Measurements from ENCODE around the gene ADAMTS17. TPM values are rescaled to one million over a fixed set of nuclear protein-coding genes. Genes with fewer than 3 reads are reported as not detected.
A peak's percentile ranks its signal among the peaks of the same experiment; 100 is the strongest.

ADAMTS17 gene
- total RNA-seq, 1 donor, result 0.81 TPM

DNA sequence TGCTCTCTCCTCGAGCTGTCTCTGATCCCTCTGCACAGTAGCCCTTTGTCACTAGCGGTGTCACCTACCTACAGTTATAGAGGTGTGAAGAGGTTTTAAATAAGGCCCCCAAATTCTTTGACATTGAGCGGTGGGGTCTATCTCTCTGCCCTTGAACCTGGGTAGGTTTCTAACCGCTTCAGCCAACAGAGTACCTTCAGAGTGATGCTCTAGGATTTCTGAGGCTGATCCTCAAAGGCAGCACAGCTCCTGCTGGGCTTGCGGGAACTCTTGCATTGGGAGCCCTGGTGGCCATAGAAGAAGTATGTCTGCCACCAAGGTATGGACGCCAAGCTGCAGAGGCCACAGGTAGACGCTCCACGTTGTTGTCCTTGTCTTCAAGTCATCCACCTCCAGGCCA, 35.7 kb downstream of the ADAMTS17 start:
- TF ChIP-seq, protein P1, sequence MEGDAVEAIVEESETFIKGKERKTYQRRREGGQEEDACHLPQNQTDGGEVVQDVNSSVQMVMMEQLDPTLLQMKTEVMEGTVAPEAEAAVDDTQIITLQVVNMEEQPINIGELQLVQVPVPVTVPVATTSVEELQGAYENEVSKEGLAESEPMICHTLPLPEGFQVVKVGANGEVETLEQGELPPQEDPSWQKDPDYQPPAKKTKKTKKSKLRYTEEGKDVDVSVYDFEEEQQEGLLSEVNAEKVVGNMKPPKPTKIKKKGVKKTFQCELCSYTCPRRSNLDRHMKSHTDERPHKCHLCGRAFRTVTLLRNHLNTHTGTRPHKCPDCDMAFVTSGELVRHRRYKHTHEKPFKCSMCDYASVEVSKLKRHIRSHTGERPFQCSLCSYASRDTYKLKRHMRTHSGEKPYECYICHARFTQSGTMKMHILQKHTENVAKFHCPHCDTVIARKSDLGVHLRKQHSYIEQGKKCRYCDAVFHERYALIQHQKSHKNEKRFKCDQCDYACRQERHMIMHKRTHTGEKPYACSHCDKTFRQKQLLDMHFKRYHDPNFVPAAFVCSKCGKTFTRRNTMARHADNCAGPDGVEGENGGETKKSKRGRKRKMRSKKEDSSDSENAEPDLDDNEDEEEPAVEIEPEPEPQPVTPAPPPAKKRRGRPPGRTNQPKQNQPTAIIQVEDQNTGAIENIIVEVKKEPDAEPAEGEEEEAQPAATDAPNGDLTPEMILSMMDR (IDR thresholded peaks at IDR 0.05; ENCODE audit: insufficient read depth, low read length), result no peak
- no peak overlapping the region for H3K4me3 ChIP-seq (ENCODE audit: low read depth, low read length)
- DNase-seq (ENCODE audit: low read depth), result no peak

DNA sequence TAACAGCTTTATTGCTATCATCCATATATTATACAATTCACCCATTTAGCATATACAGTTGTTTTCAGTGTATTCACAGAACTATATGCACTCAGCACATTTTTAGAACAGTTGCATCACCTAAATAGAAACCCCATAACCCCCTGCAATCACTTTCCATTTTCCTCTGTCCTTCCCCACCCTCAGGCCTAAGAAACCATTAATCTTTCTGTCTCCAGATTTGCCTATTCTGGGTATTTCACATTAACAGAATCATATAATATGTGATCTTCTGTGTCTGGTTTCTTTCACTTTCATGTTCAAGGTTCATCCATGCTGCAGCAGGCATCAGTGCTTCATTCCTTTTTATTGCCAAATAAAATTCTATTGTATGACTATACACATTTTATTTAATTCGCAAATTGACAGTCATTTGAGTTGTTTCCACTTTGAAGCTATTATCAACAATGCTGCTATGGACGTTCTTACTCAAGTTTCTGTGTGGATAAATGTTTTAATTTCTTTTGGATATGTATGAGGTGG, 39.8 kb downstream of the ADAMTS17 start:
- no peak overlapping the region for H3K4me3 ChIP-seq (ENCODE audit: low read depth, low read length)
- TF ChIP-seq, protein P1 (IDR thresholded peaks at IDR 0.05; ENCODE audit: insufficient read depth, low read length), result no peak
- no peak for DNase-seq (ENCODE audit: low read depth)

DNA sequence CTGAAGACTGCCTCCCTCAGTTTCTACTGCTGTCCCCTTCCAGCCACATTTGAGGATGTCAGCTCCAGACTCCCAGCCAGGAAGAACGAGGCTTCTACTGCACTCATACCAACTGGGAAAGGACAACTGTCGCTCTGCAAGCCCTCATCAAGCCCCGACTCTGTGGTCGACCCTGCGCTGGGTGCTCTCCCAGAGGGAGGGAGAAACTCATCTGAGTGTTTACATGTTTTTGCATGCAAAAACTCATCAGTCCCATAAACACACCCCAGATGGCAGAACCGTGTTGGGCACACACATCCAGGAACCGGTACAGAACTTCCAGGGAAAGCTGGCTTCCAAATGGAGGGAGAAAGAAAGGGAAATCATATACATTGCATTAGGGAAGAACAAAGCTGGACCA, 43.5 kb downstream of the ADAMTS17 start:
- DNase-seq (ENCODE audit: low read depth), result no peak
- H3K4me3 ChIP-seq (ENCODE audit: low read depth, low read length), result no peak overlapping the region
- TF ChIP-seq, protein P1 (IDR thresholded peaks at IDR 0.05; ENCODE audit: insufficient read depth, low read length), result no peak

DNA sequence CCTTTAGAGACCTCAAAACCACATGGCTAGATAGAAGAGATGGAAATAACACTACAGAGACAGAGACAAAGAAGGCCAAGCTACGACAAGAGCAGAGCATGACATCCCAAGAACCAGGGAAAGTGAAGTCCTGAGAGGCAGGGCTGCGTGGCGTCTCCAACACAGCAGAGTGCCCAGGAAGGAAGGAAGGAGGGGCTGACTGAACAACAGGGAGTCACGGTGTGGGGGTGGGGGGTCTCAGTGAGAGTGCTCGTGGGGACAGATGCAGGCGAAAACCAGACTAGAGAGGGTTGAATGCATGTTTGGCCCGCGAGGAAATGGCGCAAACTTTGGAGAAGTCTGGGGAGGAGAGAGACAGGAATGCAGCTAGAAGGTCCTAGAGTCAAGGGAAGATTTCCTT, 44.0 kb downstream of the ADAMTS17 start:
- no peak overlapping the region for H3K4me3 ChIP-seq (ENCODE audit: low read depth, low read length)
- DNase-seq (ENCODE audit: low read depth), result no peak
- TF ChIP-seq, protein P1 (IDR thresholded peaks at IDR 0.05; ENCODE audit: insufficient read depth, low read length), result no peak

DNA sequence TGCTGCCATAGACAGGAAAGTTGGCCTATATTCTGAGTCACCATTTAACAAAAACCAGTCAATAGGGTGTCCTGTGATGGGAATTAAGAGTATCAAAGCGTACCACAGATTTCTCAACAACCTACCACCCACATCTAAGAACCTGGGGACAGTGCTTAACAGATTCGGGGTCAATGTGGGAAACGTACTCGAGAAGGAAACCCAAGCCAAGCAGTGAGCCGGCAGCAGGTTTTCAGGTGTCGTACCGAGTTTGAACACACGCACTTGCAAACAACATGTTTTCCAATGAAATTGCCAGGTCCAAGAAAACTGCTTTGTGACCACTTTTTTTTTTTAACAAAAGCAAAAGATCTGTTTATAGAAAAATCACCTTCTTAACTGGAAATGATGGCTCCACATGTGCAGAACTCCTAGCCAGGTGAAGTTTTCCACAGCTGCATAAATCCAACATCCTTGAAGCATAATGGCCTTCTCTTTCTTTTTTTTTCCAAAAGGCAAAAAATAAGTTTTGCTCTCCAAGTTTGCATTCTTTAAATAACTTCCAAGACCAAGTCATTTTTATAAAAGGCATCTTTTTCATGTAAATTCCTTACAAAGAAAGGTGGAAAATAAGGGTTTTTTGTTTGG, 45.7 kb downstream of the ADAMTS17 start:
- TF ChIP-seq, protein P1 (IDR thresholded peaks at IDR 0.05; ENCODE audit: insufficient read depth, low read length), result no peak
- DNase-seq (ENCODE audit: low read depth), result no peak
- H3K4me3 ChIP-seq (ENCODE audit: low read depth, low read length), result no peak overlapping the region

DNA sequence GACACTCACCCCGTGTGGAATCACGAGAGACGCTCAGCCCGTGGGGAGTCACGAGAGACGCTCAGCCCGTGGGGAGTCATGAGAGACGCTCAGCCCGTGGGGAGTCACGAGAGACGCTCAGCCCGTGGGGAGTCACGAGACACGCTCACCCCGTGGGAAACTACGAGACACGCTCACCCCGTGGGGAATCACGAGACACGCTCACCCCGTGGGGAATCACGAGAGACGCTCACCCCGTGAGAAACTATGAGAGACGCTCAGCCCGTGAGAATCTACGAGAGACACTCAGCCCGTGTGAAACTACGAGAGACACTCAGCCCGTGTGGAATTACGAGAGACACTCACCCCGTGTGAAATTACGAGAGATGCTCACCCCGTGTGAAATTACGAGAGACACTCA, 49.8 kb downstream of the ADAMTS17 start:
- no peak overlapping the region for H3K4me3 ChIP-seq (ENCODE audit: low read depth, low read length)
- TF ChIP-seq, protein P1 (IDR thresholded peaks at IDR 0.05; ENCODE audit: insufficient read depth, low read length), result no peak
- DNase-seq (ENCODE audit: low read depth), result no peak

DNA sequence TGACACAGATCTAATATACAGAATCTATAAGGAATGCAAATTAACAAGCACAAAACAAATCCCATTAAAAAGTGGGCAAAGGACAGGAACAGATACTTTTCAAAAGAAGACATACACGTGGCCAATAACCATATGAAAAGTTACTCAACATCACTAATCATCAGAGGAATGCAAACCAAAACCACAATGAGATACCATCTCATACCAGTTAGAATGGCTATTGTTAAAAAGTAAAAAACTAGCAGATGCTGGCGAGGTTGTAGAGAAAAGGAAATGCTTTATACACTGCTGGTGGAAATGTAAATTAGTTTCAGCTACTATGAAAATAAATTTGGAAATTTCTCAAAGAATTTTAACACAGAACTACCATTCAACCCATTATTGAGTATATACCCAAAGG, 50.7 kb downstream of the ADAMTS17 start:
- DNase-seq (ENCODE audit: low read depth), result peak; percentile 14
- TF ChIP-seq, protein P1 (IDR thresholded peaks at IDR 0.05; ENCODE audit: insufficient read depth, low read length), result no peak
- H3K4me3 ChIP-seq (ENCODE audit: low read depth, low read length), result no peak overlapping the region
